GM19324 (cell line): ENCODE data around the gene MRPL17.

Experiments used
- ATAC-seq: cut with Tn5 transposase; IDR thresholded peaks from one replicate; pipeline ENCODE4 v1.9.1; 2021; ENCODE audit warnings: mild to moderate bottlenecking, moderate library complexity; ENCODE audit not compliant: unreplicated experiment, low FRiP score

MRPL17 gene

GRCh38 chr11:6634534-6634933, 48.6 kb downstream of the MRPL17 start:
- no peak for ATAC-seq

DNA sequence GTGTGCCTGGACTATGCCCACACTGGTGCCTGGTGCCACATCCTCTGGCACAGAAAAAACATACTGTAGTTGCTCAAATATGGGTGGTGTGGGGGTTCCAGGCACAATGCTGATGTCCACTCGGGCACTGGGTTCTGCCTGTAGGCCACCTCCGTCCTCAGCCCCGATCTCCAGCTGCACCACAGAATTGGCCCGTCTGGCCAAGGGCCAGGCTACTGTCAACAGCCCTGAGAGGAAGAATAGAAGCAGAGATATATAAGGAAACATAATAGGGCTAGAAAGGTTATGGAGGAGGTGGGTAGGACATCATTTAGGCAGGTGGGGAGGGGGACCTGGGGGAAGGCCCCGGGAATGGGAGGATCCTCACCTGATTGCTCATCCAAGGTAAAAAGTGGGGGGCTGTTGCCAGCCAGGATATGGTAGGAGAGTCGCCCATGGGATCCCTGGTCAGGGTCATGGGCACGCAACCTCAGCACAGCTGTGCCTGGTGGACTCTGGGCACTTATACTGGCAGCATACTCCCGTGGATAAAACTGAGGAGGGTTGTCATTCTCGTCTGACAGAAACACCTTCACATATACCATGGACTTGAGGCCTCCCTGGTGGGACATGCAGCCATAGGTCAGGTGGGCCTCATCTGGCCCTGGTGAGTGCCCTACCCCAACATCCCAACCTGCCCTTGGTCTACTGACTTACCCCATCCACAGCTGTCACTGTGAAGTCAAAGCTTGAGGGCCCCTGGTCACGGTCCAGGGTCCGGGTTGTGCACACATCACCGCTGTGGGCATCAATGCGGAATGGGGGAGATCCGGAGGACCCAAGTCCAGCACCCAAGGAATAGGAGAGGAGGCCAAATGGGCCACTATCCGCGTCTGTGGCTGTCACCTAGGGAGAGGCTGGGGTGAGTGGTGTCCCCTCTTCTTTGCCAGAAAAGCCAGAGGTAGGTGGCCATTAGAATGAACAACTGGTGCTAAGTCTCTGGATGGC, 49.4 kb downstream of the MRPL17 start:
- ATAC-seq: no peak

- no peak for ATAC-seq
Measured at GRCh38 chr11:6632116-6633073, 50.7 kb downstream of the MRPL17 start.

- ATAC-seq: no peak
Measured at GRCh38 chr11:6631361-6631890, 51.7 kb downstream of the MRPL17 start.

- no peak for ATAC-seq
Measured at GRCh38 chr11:6630632-6631291, 52.4 kb downstream of the MRPL17 start.
